ENCODE measurements around the gene SDHB.

- TF ChIP-seq CTCF (optimal IDR thresholded peaks at IDR 0.05 in 1 of 3, IDR thresholded peaks at IDR 0.05 in 1 of 3, conservative IDR thresholded peaks at IDR 0.05 in 1 of 3; ENCODE audit: extremely low read depth in 1 of 3, insufficient read depth in 2 of 3, low read length in 3 of 3) (peak in 2 of 3 experiments; percentile 34 to 64), EZH2 (IDR thresholded peaks at IDR 0.05; ENCODE audit: low read length) (no peak)
These were observed 66.9 kb downstream of the SDHB start for GRCh38 chr1:16986962-16987361.

Measured in keratinocyte (primary cell).